ENCODE results near the gene MICAL1. TPM values are rescaled to one million over a fixed set of nuclear protein-coding genes. Genes with fewer than 3 reads are reported as not detected.

MICAL1 gene
- total RNA-seq, 4 donors from 2014 or later = 45.4 to 91.0 (median 70.3) TPM

DNA sequence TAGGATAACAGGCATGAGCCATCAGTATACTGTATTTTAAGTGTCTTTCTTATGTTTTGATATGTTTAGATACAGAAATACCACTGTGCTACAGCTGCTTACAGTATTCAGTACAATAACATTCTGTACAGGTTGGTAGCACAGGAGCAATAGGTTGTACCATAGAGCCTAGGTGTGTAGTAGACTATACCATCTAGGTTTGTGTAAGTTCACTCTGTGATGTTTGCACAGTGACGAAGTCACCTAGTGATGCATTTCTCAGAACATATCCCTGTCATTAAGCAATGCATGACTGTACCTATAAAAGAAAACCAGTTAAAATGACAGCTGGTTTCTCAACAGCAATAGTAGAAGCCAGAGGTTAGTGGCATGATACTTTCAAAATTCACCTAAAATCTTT lies 30.5 kb upstream of the MICAL1 start:
- Histone ChIP-seq H3K4me3 (no peak overlapping the region), H3K9me3 (no peaks in the 10 kb centered on the region), H3K36me3 (peaks cover 0 to 8% (median 0%) of the 10 kb centered on the region in 3 donors), H3K4me1 (peaks cover 0 to 23% (median 17%) of the 10 kb centered on the region in 4 donors), H3K27ac (no peak overlapping the region), H3K27me3 (no peaks in the 10 kb centered on the region)
- DNase-seq (ENCODE audit: low spot score in 2 of 2) = no peak
- 88 to 95% methylated on average over 1 of the region's 1 CpG for WGBS, 2 donors
- TF ChIP-seq POLR2A (IDR thresholded peaks at IDR 0.05) (no peak), EP300 (IDR thresholded peaks at IDR 0.05) (no peak), CTCF (IDR thresholded peaks at IDR 0.05) (no peak)

GRCh38 chr6:109485266-109485935 lies 29.8 kb upstream of the MICAL1 start:
- H3K9me3 ChIP-seq = no peaks in the 10 kb centered on the region

DNA sequence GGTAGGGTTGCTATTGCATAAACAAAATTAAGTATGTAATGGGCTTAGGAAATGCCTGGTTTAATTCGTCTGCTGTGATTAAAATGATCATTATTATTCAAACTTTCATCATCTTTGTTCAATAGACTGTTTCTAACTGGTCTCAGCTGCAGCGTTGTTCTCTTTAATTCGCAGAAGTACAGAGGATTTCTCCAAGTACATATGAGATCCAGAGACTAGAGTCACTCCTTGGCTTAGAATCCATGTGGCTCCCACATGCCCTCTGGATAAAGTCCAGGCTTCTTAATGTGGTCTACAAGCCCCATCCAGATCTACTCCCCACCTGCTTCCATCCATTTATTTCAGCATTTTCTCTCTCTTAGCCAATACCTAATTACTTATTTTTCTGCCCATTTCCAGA lies 28.6 kb upstream of the MICAL1 start:
- H3K4me3 ChIP-seq = peak overlapping the region in 2 of 4 donors; percentile 80 to 100
- WGBS, 2 donors = 22 to 25% methylated on average over 3 of the region's 3 CpGs
- H3K27me3 ChIP-seq = no peaks in the 10 kb centered on the region
- TF ChIP-seq POLR2A (IDR thresholded peaks at IDR 0.05) (no peak), CTCF (IDR thresholded peaks at IDR 0.05) (no peak), EP300 (IDR thresholded peaks at IDR 0.05) (no peak)
- H3K27ac ChIP-seq = peak overlapping the region in 3 of 4 donors; percentile 62 to 96 (median 82)
- peaks cover 0 to 17% (median 0%) of the 10 kb centered on the region in 3 donors for H3K36me3 ChIP-seq
- H3K4me1 ChIP-seq = peaks cover 3 to 42% (median 29%) of the 10 kb centered on the region in 4 donors
- H3K9me3 ChIP-seq = no peaks in the 10 kb centered on the region
- no peak for DNase-seq (ENCODE audit: low spot score in 2 of 2)

More at GRCh38 chr6:109485266-109485935, 29.8 kb upstream of the MICAL1 start:
- TF ChIP-seq POLR2A (IDR thresholded peaks at IDR 0.05) = no peak
- Histone ChIP-seq H3K4me1 (peaks cover under 1 to 30% (median 23%) of the 10 kb centered on the region in 4 donors), H3K36me3 (peaks cover 0 to 15% (median 0%) of the 10 kb centered on the region in 3 donors), H3K4me3 (no peak overlapping the region), H3K27me3 (no peaks in the 10 kb centered on the region), H3K27ac (no peak overlapping the region)
- WGBS, 2 donors = 70 to 71% methylated on average over 3 of the region's 3 CpGs
- no peak for DNase-seq (ENCODE audit: low spot score in 2 of 2)

DNA sequence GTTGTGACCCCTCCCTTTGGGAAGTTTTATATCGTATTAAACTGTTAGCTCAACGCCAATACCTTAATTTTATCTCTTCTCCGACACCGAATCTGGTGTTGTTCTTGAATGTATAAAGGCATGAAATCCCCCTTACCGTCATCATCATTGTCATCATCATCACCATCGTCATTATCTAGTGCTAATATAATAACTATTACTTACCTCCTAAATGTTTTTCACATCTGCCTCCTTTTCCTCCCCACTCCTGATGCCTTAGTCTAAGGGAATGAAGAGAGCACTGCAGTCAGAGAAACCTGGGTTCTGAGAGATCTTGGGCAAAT lies 28.1 kb upstream of the MICAL1 start:
- Histone ChIP-seq H3K4me3 (peak overlapping the region in 3 of 4 donors; percentile 34 to 100 (median 80)), H3K4me1 (peaks cover 3 to 47% (median 31%) of the 10 kb centered on the region in 4 donors), H3K36me3 (peaks cover 0 to 17% (median 0%) of the 10 kb centered on the region in 3 donors), H3K27ac (peak overlapping the region in 3 of 4 donors; percentile 62 to 96 (median 82)), H3K9me3 (no peaks in the 10 kb centered on the region), H3K27me3 (no peaks in the 10 kb centered on the region)
- TF ChIP-seq POLR2A (IDR thresholded peaks at IDR 0.05) (no peak), CTCF (IDR thresholded peaks at IDR 0.05) (no peak), EP300 (IDR thresholded peaks at IDR 0.05) (no peak)
- 1 to 2% methylated on average over 6 of the region's 6 CpGs for WGBS, 2 donors
- no peak for DNase-seq (ENCODE audit: low spot score in 2 of 2)

GRCh38 chr6:109482905-109483734 lies 27.5 kb upstream of the MICAL1 start, which contains the start of gene ZBTB24:
ZBTB24 (minus strand) TSS chr6:109483219; CDS start chr6:109482026, 1,193 bp downstream.
- H3K9me3 ChIP-seq = no peaks in the 10 kb centered on the region
- DNase-seq (ENCODE audit: low spot score in 2 of 2) = peak; percentile 78 to 81
- peak within 1 kb of the TSS; percentile 80 to 100 (median 88) for H3K4me3 ChIP-seq
- peak within 1 kb of the TSS; percentile 80 to 96 (median 90) for H3K27ac ChIP-seq
- TF ChIP-seq CTCF (IDR thresholded peaks at IDR 0.05) (peak in 2 of 5 experiments; percentile 9 to 15), POLR2A (IDR thresholded peaks at IDR 0.05) (peak; percentile 50 to 71), EP300 (IDR thresholded peaks at IDR 0.05) (peak in 1 of 2 donors; percentile 75)
- peaks cover 0 to 17% (median 0%) of the 10 kb centered on the region in 3 donors for H3K36me3 ChIP-seq
- peaks cover 3 to 52% (median 34%) of the 10 kb centered on the region in 4 donors for H3K4me1 ChIP-seq
- H3K27me3 ChIP-seq = no peaks in the 10 kb centered on the region
- 0% methylated on average over 12 to 16 of the region's 97 CpGs for WGBS, 2 donors

All from tibial nerve (tissue), 4 donors.